Measurements from ENCODE around the gene RAB37. TPM values are rescaled to one million over a fixed set of nuclear protein-coding genes. Genes with fewer than 3 reads are reported as not detected.

RAB37 gene
- total and polyA plus RNA-seq, 2 of the 8 experiments (the other 6 are each of a cell fraction or from before 2014, with no cell fraction given): 5.5 to 6.1 TPM

DNA sequence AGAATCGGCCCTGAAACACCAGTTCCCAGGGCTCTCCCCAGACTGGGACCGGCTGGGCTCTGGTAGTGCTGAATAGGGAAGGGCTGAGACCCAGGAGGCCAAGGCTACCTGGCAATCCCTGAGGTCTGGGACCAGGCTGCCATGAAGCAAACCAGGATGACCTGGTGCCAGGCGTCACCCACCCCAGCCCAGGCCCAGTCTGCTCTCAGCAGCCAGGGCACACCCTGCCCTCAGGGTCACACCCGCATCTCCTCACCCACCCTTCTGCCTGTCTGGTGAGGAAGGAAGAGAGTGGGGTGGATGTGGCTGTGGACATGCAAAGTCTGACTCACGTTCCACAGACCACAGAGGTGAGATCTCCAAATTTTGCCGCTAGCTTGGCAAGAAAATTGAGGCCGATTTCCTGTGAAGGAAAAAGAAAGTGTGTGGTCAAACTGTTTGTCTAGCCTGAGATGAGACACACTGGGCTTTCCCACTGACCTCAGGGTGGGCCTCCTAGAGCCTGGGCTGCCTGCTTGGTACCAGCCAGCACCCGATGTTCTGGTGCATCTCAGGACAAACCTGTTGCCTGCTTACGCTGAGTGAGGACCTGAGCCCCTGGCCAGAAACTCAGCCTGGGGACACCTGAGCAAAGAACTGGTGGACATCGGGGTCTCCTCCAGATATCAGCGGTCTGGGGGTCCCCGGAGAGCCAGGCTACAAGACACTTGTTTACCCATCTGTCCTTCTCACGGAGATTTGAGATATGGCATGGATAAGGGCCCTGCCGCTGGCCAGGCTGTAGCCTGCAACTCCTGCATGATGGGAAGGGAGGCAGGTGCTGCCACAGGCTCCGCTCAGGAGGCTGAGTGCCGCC, 6.3 kb upstream of the RAB37 start:
- no peak for DNase-seq (ENCODE audit: low read depth in 1 of 2, low spot score in 2 of 2)
- no peak overlapping the region for H3K4ac ChIP-seq (replicated peaks; ENCODE audit: insufficient read length, low read depth, low read length)
- no peak overlapping the region for H3K18ac ChIP-seq (ENCODE audit: extremely low read depth, low read length)
- H4K91ac ChIP-seq (replicated peaks; ENCODE audit: insufficient read length, low read length): no peak overlapping the region
- H3K23me2 ChIP-seq (ENCODE audit: low read depth, low read length): peaks cover 14% of the 10 kb centered on the region
- H3K56ac ChIP-seq (replicated peaks; ENCODE audit: insufficient read length, low read depth, low read length): no peak overlapping the region
- CTCF ChIA-PET (ENCODE audit: partially characterized antibody): interaction anchor here (1.3 to 1.4 kb wide), 2 partner anchors 14 to 73 kb away, joined by 3 read pairs; no protein-coding TSS in a partner anchor
- 91% methylated on average over 16 of the region's 16 CpGs; no CpG with 5 or more reads in 1 of the 2 experiments for WGBS, 2 experiments (ENCODE audit: extremely low coverage in 1 of 2, insufficient coverage in 1 of 2, insufficient read length in 1 of 2, insufficient replicate concordance in 2 of 2, low coverage in 1 of 2, low lambda C conversion rate in 2 of 2, missing lambda C conversion rate in 1 of 2)
- peaks cover 0 to 4% (median 1%) of the 10 kb centered on the region in 4 experiments; a peak in 4 of 7 replicates for H3K27me3 ChIP-seq (replicated peaks in 1 of 4; ENCODE audit: control insufficient read depth in 3 of 4, extremely low read depth in 1 of 4, insufficient read depth in 3 of 4, low read length in 3 of 4)
- H3K9ac ChIP-seq (replicated peaks in 1 of 4; ENCODE audit: extremely low read depth in 1 of 4, low read depth in 3 of 4, low read length in 3 of 4): no peak overlapping the region
- no peak overlapping the region for H4K5ac ChIP-seq (ENCODE audit: insufficient read length, low read depth, low read length)
- no peak overlapping the region for H3K14ac ChIP-seq (ENCODE audit: insufficient read length)
- H3K9me3 ChIP-seq (ENCODE audit: insufficient read depth in 2 of 2, low read depth in 1 of 2, low read length in 1 of 2): peaks cover 0 to 9% of the 10 kb centered on the region in 2 experiments; a peak in 1 of 4 replicates
- no peaks in the 10 kb centered on the region for H3K36me3 ChIP-seq (ENCODE audit: control insufficient read depth in 2 of 4, insufficient read depth in 4 of 4, low read length in 3 of 4)
- TF ChIP-seq BACH1 (IDR thresholded peaks at IDR 0.05; ENCODE audit: low read length) (no peak), ASH2L (IDR thresholded peaks at IDR 0.05; ENCODE audit: low read length) (no peak), TAF1 (IDR thresholded peaks at IDR 0.05; ENCODE audit: low read depth, low read length) (no peak), TAF7 (optimal IDR thresholded peaks at IDR 0.05; ENCODE audit: borderline replicate concordance, low read depth, low read length) (no peak), TBP (IDR thresholded peaks at IDR 0.05; ENCODE audit: low read depth, low read length) (no peak)
- peak overlapping the region; percentile 63; the same call in 1 of the 2 replicates for H2BK12ac ChIP-seq (ENCODE audit: low read depth, low read length)
- H2AK5ac ChIP-seq (ENCODE audit: low read depth, low read length): no peak overlapping the region
- POLR2A ChIA-PET (ENCODE audit: partially characterized antibody): no interaction called here
- no peak overlapping the region; the same call in 1 of the 2 replicates for H3K27ac ChIP-seq (ENCODE audit: low read depth, low read length)
- no peak overlapping the region for H2AFZ ChIP-seq (ENCODE audit: low read length)
- H3K4me1 ChIP-seq (replicated peaks in 1 of 4; ENCODE audit: control insufficient read depth in 3 of 4, insufficient read depth in 4 of 4, low read length in 3 of 4): peaks cover 0 to 3% (median 1%) of the 10 kb centered on the region in 4 experiments; a peak in 3 of 7 replicates
- no peak overlapping the region for H2BK5ac ChIP-seq (ENCODE audit: low read depth, low read length)
- H2BK20ac ChIP-seq (ENCODE audit: low read length): no peak overlapping the region
- H3K79me1 ChIP-seq (ENCODE audit: low read depth, low read length): peaks cover 3% of the 10 kb centered on the region; the same call in 1 of the 2 replicates
- H3K23ac ChIP-seq (ENCODE audit: insufficient read length): no peak overlapping the region
- no peak for FAIRE-seq
- no peak overlapping the region for H3K4me3 ChIP-seq (ENCODE audit: extremely low read depth in 1 of 4, insufficient read depth in 2 of 4, low read depth in 3 of 4, low read length in 4 of 4)
- no peak overlapping the region for H4K8ac ChIP-seq (ENCODE audit: extremely low read depth, insufficient read depth, low read length)
- H3K4me2 ChIP-seq (ENCODE audit: insufficient read depth in 1 of 2, low read depth in 2 of 2, low read length in 2 of 2): no peak overlapping the region
- H2BK15ac ChIP-seq (ENCODE audit: low read length): no peak overlapping the region
- no peaks in the 10 kb centered on the region for H3K79me2 ChIP-seq (ENCODE audit: control insufficient read depth in 1 of 2, insufficient read depth in 2 of 2, low read length in 2 of 2)
- peaks cover 0 to 7% of the 10 kb centered on the region in 2 experiments for H4K20me1 ChIP-seq (replicated peaks in 1 of 2; ENCODE audit: control insufficient read depth in 1 of 2, insufficient read depth in 2 of 2, low read length in 2 of 2)
- H2BK120ac ChIP-seq (replicated peaks; ENCODE audit: low read depth, low read length): no peak overlapping the region

Measured in H1 (cell line).